A549 (cell line): Measurements from ENCODE around the gene AMOTL1. TPM values are rescaled to one million over a fixed set of nuclear protein-coding genes. Genes with fewer than 3 reads are reported as not detected.

ENCODE experiments used
- ATAC-seq, 2 experiments: fragments of 200-7000 bp in 1 of 2; fragments of >200 bp in 1 of 2; cut with Nextera tagmentation in 1 of 2; cut with Tn5 transposase in 1 of 2; 3 replicates each; pipeline versions ENCODE4 v1.8.0 to v1.9.1; 2018 to 2020; ENCODE audit warnings: mild to moderate bottlenecking in 1 of 2, moderate library complexity in 1 of 2
- CTCF ChIA-PET: fragments of 300-600 bp; sonication (Branson Sonifier 250); formaldehyde crosslinking; extraction: SDS; loops from one replicate; lab custom pipeline; 2021; ENCODE audit warnings: antibody characterized with exemption, inconsistent platforms; lab: Yijun Ruan, JAX
- POLR2A ChIA-PET: fragments of 350-600 bp; formaldehyde crosslinking; extraction: SDS; loops from one replicate; lab custom pipeline; 2021; ENCODE audit warnings: antibody characterized with exemption, inconsistent platforms; lab: Yijun Ruan, JAX
- DNase-seq, 2 experiments: peaks; one replicate each; pipeline versions ENCODE4 v3.0.0 to v3.0.0-alpha.2; 2011 to 2016; ENCODE audit warnings: low read depth in 1 of 2, low spot score in 1 of 2
- FAIRE-seq: peaks from 2 replicates; lab custom pipeline; 2011; peaks lifted over from hg19 to GRCh38; lab: Jason Lieb, UNC
- H3K27ac ChIP-seq, 2 experiments: fragments of >200 bp; sonication (Bioruptor Twin); formaldehyde crosslinking; 3 replicates each; pipeline ENCODE4 v1.5.1; 2016 to 2017
- H3K4me1 ChIP-seq: fragments of >200 bp; sonication (Bioruptor Twin); formaldehyde crosslinking; 3 replicates; pipeline ENCODE4 v1.6.1; 2016
- H3K4me2 ChIP-seq: fragments of >200 bp; sonication (Bioruptor Twin); formaldehyde crosslinking; 3 replicates; pipeline ENCODE4 v1.6.1; 2016
- H3K4me3 ChIP-seq: fragments of >200 bp; sonication (Bioruptor Twin); formaldehyde crosslinking; 3 replicates; pipeline ENCODE4 v1.5.1; 2016
- H3K9me3 ChIP-seq: fragments of >200 bp; sonication (Bioruptor Twin); formaldehyde crosslinking; 3 replicates; pipeline ENCODE4 v1.6.1; 2016
- CBX8 ChIP-seq: fragments of 200-600 bp; sonication (generic); IDR thresholded peaks from 2 replicates; pipeline ENCODE4 v1.6.1; 2016
- CHD2 ChIP-seq: fragments of 150-350 bp; IDR thresholded peaks from 2 replicates; pipeline ENCODE4 v1.6.1; 2014; ENCODE audit warnings: low read length; ENCODE audit not compliant: partially characterized antibody
- E2F6 ChIP-seq: IDR thresholded peaks from 2 replicates; pipeline ENCODE4 v1.6.1; 2012; ENCODE audit warnings: low read depth, borderline replicate concordance
- EHF ChIP-seq: fragments of 250-450 bp; sonication (Bioruptor Pico); IDR thresholded peaks from 2 replicates; pipeline ENCODE4 v1.5.0; 2020; ENCODE audit warnings: mild to moderate bottlenecking
- EHMT2 ChIP-seq: fragments of 200-600 bp; sonication (generic); IDR thresholded peaks from 2 replicates; pipeline ENCODE4 v1.6.1; 2016; ENCODE audit warnings: antibody characterized with exemption, low read depth, mild to moderate bottlenecking, moderate library complexity
- FOSL2 ChIP-seq, 2 experiments: fragments of 450-650 bp in 1 of 2; fragments of >200 bp in 1 of 2; sonication (Bioruptor Twin) in 1 of 2; formaldehyde crosslinking; IDR thresholded peaks; 2 replicates each; pipeline versions ENCODE4 v1.5.0 to v1.6.1; 2016 to 2020; ENCODE audit warnings: mild to moderate bottlenecking in 1 of 2, moderate library complexity in 1 of 2
- GATA3 ChIP-seq: IDR thresholded peaks from 2 replicates; pipeline ENCODE4 v1.6.1; 2012; ENCODE audit warnings: borderline replicate concordance
- HEYL ChIP-seq: fragments of 250-450 bp; sonication (Bioruptor Pico); IDR thresholded peaks from 2 replicates; pipeline ENCODE4 v1.8.0; 2021; ENCODE audit warnings: mild to moderate bottlenecking, moderate library complexity
- HOXB13 ChIP-seq: fragments of 250-450 bp; sonication (Bioruptor Pico); IDR thresholded peaks from 2 replicates; pipeline ENCODE4 v1.5.0; 2020; ENCODE audit warnings: low read depth, mild to moderate bottlenecking, moderate library complexity
- HOXB5 ChIP-seq: fragments of 250-450 bp; sonication (Bioruptor Pico); IDR thresholded peaks from 2 replicates; pipeline ENCODE4 v1.5.0; 2020; ENCODE audit warnings: mild to moderate bottlenecking, moderate library complexity
- JUN ChIP-seq, 2 experiments: fragments of >200 bp; sonication (Bioruptor Twin); formaldehyde crosslinking; IDR thresholded peaks; 2 replicates in 1 of 2; 3 replicates in 1 of 2; pipeline ENCODE4 v1.6.1; 2016 to 2017
- KDM1A ChIP-seq: fragments of 200-600 bp; sonication (generic); IDR thresholded peaks from 2 replicates; pipeline ENCODE4 v1.6.1; 2016; ENCODE audit warnings: low read depth, mild to moderate bottlenecking
- MAFK ChIP-seq: fragments of 450-650 bp; IDR thresholded peaks from 2 replicates; pipeline ENCODE4 v1.6.1; 2014; ENCODE audit not compliant: partially characterized antibody
- NPAS2 ChIP-seq: fragments of 250-450 bp; sonication (Bioruptor Pico); IDR thresholded peaks from 2 replicates; pipeline ENCODE4 v1.8.0; 2022; ENCODE audit warnings: mild to moderate bottlenecking, moderate library complexity, borderline replicate concordance
- PHF8 ChIP-seq: fragments of 200-600 bp; sonication (generic); IDR thresholded peaks from 2 replicates; pipeline ENCODE4 v1.6.1; 2016; ENCODE audit warnings: low read depth, mild to moderate bottlenecking, antibody characterized with exemption, moderate library complexity, borderline replicate concordance
- POLR2AphosphoS2 ChIP-seq: conservative IDR thresholded peaks from 2 replicates; pipeline ENCODE4 v1.6.1; 2012; ENCODE audit warnings: low read length, improper control_type of control experiment, inconsistent platforms
- RFX5 ChIP-seq: fragments of 450-650 bp; IDR thresholded peaks from 2 replicates; pipeline ENCODE4 v1.7.1; 2014; ENCODE audit warnings: antibody characterized with exemption, mild to moderate bottlenecking, moderate library complexity
- RNF2 ChIP-seq: fragments of 200-600 bp; sonication (generic); IDR thresholded peaks from 2 replicates; pipeline ENCODE4 v1.6.1; 2016; ENCODE audit warnings: low read depth, mild to moderate bottlenecking, antibody characterized with exemption, moderate library complexity, borderline replicate concordance
- SMC3 ChIP-seq: fragments of >200 bp; sonication (Bioruptor Twin); formaldehyde crosslinking; IDR thresholded peaks from 3 replicates; pipeline ENCODE4 v1.6.1; 2018; ENCODE audit warnings: inconsistent platforms
- TFCP2L1 ChIP-seq: fragments of 250-450 bp; sonication (Bioruptor Pico); IDR thresholded peaks from 2 replicates; pipeline ENCODE4 v1.5.0; 2021; ENCODE audit warnings: mild to moderate bottlenecking
- TP53 ChIP-seq: fragments of 250-450 bp; sonication (Bioruptor Pico); IDR thresholded peaks from 2 replicates; pipeline ENCODE4 v1.5.0; 2021; ENCODE audit warnings: mild to moderate bottlenecking, moderate library complexity
- ZC3H11A ChIP-seq: fragments of 450-650 bp; IDR thresholded peaks from 2 replicates; pipeline ENCODE4 v1.6.1; 2014; ENCODE audit warnings: antibody characterized with exemption, mild to moderate bottlenecking
- WGBS: methylation state at CpG from one replicate; pipeline ENCODE4 v1.1.6; 2017; ENCODE audit errors: missing lambda C conversion rate; 5-methylcytosine and 5-hydroxymethylcytosine counted together
- polyA plus RNA-seq, 4 experiments: library from polyadenylated mRNA; depleted of rRNA in 3 of 4; stranded (reverse); fragments of >200 nt; fragmentation: RNase III in 1 of 4; extraction: RNeasy Plus Mini Kit Qiagen cat#74134 plus additional on column Dnase treatment in 1 of 4; gene quantifications; 2 replicates in 3 of 4; 3 replicates in 1 of 4; pipeline ENCODE4 v1.2.3, GENCODE V29; 2011 to 2017
- TF ChIP-seq, protein P1 (sequence below): fragments of 250-450 bp; sonication (Bioruptor Pico); IDR thresholded peaks from 2 replicates; pipeline ENCODE4 v1.5.0; 2020; ENCODE audit warnings: low read depth, mild to moderate bottlenecking, moderate library complexity
- TF ChIP-seq, protein P2 (sequence below): IDR thresholded peaks from 2 replicates; pipeline ENCODE4 v1.6.1; 2012
- TF ChIP-seq, protein P3 (sequence below): fragments of 200-600 bp; sonication (generic); IDR thresholded peaks from 2 replicates; pipeline ENCODE4 v1.6.1; 2016; ENCODE audit warnings: antibody characterized with exemption, mild to moderate bottlenecking, moderate library complexity

AMOTL1 gene
- polyA plus RNA-seq, 2 of the 4 experiments (the other 2 are of a cell fraction), result 3.9 to 12.2 TPM

DNA sequence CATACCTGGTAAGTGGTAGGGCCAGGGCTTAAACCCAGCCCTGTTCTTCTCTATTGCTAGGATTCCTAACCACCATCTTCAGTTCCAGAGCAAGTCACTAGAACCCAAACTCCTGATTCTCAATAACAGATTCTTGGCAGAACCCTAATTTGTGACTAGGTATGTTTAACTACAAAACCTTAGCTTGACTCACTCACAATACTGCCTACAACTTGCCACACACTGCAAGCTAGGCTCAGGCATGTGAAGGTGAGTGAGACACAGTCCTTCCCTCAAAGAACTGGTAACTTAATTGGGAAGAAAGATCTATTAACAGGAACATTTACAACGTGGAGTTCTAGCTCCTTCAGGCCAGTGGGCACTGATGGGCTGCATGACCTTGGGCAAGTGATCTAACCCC, 14.5 kb upstream of the AMOTL1 start:
- peaks cover 48% of the 10 kb centered on the region for H3K4me1 ChIP-seq
- ChIA-PET CTCF (interaction anchor here (0.7 to 1.3 kb wide), 5 partner anchors 8 to 983 kb away, joined by 3 to 5 read pairs (median 5); no protein-coding TSS in a partner anchor), POLR2A (no interaction called here)
- no peak overlapping the region for H3K4me2 ChIP-seq
- no peaks in the 10 kb centered on the region for H3K9me3 ChIP-seq
- WGBS, result 42% methylated on average over 1 of the region's 1 CpG
- no peak for ATAC-seq
- no peak for FAIRE-seq
- no peak overlapping the region for H3K4me3 ChIP-seq
- H3K27ac ChIP-seq, result no peak overlapping the region
- no peak for DNase-seq
- TF ChIP-seq HEYL, result no peak
- TF ChIP-seq KDM1A, result no peak
- no peak for TF ChIP-seq FOSL2 (IDR thresholded peaks at IDR 0.05)
- TF ChIP-seq FOSL2 (CRISPR knock-in tag; IDR thresholded peaks at IDR 0.05), result no peak
- TF ChIP-seq MAFK, result no peak
- no peak for TF ChIP-seq EHF (CRISPR knock-in tag)
- no peak for TF ChIP-seq TP53
- no peak for TF ChIP-seq JUN (IDR thresholded peaks at IDR 0.05)
- no peak for TF ChIP-seq ZC3H11A
- TF ChIP-seq TFCP2L1 (CRISPR knock-in tag), result no peak
- TF ChIP-seq, all 56 proteins: peak for 0

- peaks cover 43% of the 10 kb centered on the region for H3K4me1 ChIP-seq
- TF ChIP-seq NPAS2 (CRISPR knock-in tag) (no peak), E2F6 (no peak), CHD2 (no peak), FOSL2 (IDR thresholded peaks at IDR 0.05) (no peak), FOSL2 (CRISPR knock-in tag; IDR thresholded peaks at IDR 0.05) (no peak)
- TF ChIP-seq, protein P1, sequence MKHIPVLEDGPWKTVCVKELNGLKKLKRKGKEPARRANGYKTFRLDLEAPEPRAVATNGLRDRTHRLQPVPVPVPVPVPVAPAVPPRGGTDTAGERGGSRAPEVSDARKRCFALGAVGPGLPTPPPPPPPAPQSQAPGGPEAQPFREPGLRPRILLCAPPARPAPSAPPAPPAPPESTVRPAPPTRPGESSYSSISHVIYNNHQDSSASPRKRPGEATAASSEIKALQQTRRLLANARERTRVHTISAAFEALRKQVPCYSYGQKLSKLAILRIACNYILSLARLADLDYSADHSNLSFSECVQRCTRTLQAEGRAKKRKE, result no peak
- CTCF ChIA-PET, result interaction anchor here (0.9 to 1.3 kb wide), 2 partner anchors 7 to 9 kb away, joined by 3 to 5 read pairs; no protein-coding TSS in a partner anchor
Measured at GRCh38 chr11:94754335-94754734, 13.8 kb upstream of the AMOTL1 start.

DNA sequence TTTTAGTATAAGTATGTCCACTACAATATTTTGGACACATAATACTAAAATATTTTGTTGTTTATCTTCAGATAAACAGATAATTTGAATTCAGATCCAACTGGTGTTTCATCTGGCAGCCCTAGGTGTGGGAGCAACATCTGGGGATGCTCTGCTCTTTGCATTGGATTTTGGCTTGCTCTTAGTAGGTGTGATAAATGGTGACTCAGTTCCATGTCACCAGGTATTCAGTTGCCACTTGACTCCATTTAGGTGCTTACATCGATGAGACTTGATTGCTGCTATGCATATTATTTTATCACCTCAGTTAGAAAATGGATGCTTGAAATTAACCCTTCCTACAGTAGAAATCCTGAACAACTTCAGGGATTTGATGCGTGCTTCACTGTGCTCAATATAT, 13.3 kb upstream of the AMOTL1 start:
- H3K27ac ChIP-seq, result no peak overlapping the region
- 51% methylated on average over 2 of the region's 2 CpGs for WGBS
- POLR2A ChIA-PET, result no interaction called here

More at GRCh38 chr11:94754335-94754734, 13.8 kb upstream of the AMOTL1 start:
- FAIRE-seq, result no peak
- WGBS, result 93% methylated on average over 2 of the region's 2 CpGs
- ATAC-seq, result no peak
- no peak overlapping the region for H3K27ac ChIP-seq
- no peak overlapping the region for H3K4me3 ChIP-seq
- DNase-seq, result no peak
- no peaks in the 10 kb centered on the region for H3K9me3 ChIP-seq
- no peak overlapping the region for H3K4me2 ChIP-seq
- POLR2A ChIA-PET, result no interaction called here

More for the DNA sequence above, 13.3 kb upstream of the AMOTL1 start:
- FAIRE-seq (no peak), DNase-seq (no peak), ATAC-seq (no peak)
- TF ChIP-seq EHMT2, result no peak
- TF ChIP-seq TFCP2L1 (CRISPR knock-in tag), result no peak
- TF ChIP-seq PHF8, result no peak
- TF ChIP-seq, protein P2, sequence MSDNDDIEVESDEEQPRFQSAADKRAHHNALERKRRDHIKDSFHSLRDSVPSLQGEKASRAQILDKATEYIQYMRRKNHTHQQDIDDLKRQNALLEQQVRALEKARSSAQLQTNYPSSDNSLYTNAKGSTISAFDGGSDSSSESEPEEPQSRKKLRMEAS, result no peak
- TF ChIP-seq, protein P3, sequence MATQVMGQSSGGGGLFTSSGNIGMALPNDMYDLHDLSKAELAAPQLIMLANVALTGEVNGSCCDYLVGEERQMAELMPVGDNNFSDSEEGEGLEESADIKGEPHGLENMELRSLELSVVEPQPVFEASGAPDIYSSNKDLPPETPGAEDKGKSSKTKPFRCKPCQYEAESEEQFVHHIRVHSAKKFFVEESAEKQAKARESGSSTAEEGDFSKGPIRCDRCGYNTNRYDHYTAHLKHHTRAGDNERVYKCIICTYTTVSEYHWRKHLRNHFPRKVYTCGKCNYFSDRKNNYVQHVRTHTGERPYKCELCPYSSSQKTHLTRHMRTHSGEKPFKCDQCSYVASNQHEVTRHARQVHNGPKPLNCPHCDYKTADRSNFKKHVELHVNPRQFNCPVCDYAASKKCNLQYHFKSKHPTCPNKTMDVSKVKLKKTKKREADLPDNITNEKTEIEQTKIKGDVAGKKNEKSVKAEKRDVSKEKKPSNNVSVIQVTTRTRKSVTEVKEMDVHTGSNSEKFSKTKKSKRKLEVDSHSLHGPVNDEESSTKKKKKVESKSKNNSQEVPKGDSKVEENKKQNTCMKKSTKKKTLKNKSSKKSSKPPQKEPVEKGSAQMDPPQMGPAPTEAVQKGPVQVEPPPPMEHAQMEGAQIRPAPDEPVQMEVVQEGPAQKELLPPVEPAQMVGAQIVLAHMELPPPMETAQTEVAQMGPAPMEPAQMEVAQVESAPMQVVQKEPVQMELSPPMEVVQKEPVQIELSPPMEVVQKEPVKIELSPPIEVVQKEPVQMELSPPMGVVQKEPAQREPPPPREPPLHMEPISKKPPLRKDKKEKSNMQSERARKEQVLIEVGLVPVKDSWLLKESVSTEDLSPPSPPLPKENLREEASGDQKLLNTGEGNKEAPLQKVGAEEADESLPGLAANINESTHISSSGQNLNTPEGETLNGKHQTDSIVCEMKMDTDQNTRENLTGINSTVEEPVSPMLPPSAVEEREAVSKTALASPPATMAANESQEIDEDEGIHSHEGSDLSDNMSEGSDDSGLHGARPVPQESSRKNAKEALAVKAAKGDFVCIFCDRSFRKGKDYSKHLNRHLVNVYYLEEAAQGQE, result no peak
- TF ChIP-seq POLR2AphosphoS2, result no peak
- TF ChIP-seq GATA3, result no peak
- TF ChIP-seq SMC3, result no peak
- TF ChIP-seq HOXB13 (CRISPR knock-in tag), result no peak
- no peak for TF ChIP-seq HOXB5 (CRISPR knock-in tag)
- no peak for TF ChIP-seq RNF2
- TF ChIP-seq RFX5, result no peak
- TF ChIP-seq CBX8, result no peak
- CTCF ChIA-PET, result interaction anchor here (1.2 kb wide), 1 partner anchor 14 kb away, joined by 3 read pairs; no protein-coding TSS in a partner anchor
- H3K9me3 ChIP-seq, result no peaks in the 10 kb centered on the region
- no peak overlapping the region for H3K4me2 ChIP-seq
- H3K4me1 ChIP-seq, result peaks cover 39% of the 10 kb centered on the region
- H3K4me3 ChIP-seq, result no peak overlapping the region
